ENCODE data around the gene RHEBL1.

DNA sequence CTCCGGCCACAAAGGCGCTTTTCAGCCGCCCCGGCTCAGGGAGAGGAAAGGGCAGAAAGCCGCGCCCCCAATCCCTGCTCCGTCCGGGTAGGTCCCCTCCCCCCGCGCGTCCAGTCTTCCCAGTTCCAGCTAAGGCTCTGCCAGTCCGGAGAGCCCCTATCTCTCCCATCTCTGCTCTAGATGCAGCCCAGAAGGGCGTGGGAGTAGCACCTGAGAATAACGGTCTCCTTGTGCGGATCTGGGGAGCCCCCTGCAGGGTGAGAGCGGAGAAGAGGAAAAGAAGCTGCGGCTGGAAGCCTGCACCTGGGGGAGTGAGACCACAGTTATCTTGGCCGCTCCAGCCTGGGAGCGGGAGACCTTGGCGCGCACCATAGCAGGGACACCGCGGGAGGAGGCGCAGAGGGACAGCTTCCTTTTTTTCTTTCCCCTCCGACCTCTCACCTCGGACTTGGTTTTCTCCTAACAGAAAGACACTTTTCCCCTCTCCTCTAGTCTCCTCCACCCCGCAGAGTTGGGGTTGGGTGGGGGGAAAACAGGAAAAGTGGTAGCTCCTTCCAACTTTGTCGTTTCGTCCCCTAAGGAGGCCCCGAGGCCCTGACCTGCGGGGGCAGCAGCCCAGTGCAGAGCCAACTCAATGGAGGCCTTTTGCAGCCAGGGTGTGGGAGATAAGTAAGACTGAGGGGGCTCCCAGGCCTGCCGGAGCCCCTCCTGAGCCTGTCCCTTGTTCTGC is 22.5 kb upstream of the RHEBL1 start:
- TF ChIP-seq, protein P1, sequence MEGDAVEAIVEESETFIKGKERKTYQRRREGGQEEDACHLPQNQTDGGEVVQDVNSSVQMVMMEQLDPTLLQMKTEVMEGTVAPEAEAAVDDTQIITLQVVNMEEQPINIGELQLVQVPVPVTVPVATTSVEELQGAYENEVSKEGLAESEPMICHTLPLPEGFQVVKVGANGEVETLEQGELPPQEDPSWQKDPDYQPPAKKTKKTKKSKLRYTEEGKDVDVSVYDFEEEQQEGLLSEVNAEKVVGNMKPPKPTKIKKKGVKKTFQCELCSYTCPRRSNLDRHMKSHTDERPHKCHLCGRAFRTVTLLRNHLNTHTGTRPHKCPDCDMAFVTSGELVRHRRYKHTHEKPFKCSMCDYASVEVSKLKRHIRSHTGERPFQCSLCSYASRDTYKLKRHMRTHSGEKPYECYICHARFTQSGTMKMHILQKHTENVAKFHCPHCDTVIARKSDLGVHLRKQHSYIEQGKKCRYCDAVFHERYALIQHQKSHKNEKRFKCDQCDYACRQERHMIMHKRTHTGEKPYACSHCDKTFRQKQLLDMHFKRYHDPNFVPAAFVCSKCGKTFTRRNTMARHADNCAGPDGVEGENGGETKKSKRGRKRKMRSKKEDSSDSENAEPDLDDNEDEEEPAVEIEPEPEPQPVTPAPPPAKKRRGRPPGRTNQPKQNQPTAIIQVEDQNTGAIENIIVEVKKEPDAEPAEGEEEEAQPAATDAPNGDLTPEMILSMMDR (IDR thresholded peaks at IDR 0.05): peak in 4 of 5 experiments; percentile 11 to 19 (median 16)
- no peak for TF ChIP-seq EP300 (IDR thresholded peaks at IDR 0.05; ENCODE audit: low read depth)

All from transverse colon (tissue), 3 donors.